Esophagus muscularis mucosa (tissue), 4 donors: ENCODE results near the gene TBC1D8. TPM values are rescaled to one million over a fixed set of nuclear protein-coding genes. Genes with fewer than 3 reads are reported as not detected.

Experiments used
- DNase-seq: peaks from one replicate; pipeline ENCODE4 v3.0.0-alpha.2; 2017; ENCODE audit errors: extremely low spot score
- H3K27ac ChIP-seq, 4 donors: fragments of 200-600 bp; sonication (generic); replicated peaks in 1 of 4; 1 replicate in 3 of 4; 2 replicates in 1 of 4; pipeline ENCODE4 v1.5.1; 2016 to 2019; ENCODE audit warnings: mild to moderate bottlenecking in 1 of 4
- H3K27me3 ChIP-seq, 4 donors: fragments of 200-600 bp; sonication (generic); one replicate each; pipeline versions ENCODE4 v1.5.1 to v1.6.0; 2016 to 2019
- H3K36me3 ChIP-seq, 4 donors: fragments of 200-600 bp; sonication (generic); one replicate each; pipeline ENCODE4 v1.5.1; 2016 to 2019
- H3K4me1 ChIP-seq, 4 donors: fragments of 200-600 bp; sonication (generic); one replicate each; pipeline ENCODE4 v1.5.1; 2016 to 2019
- H3K4me3 ChIP-seq, 4 donors: fragments of 200-600 bp; sonication (generic); 1 replicate in 2 of 4; 2 replicates in 2 of 4; pipeline ENCODE4 v1.5.1; 2016 to 2019; ENCODE audit warnings: mild to moderate bottlenecking in 4 of 4, moderate library complexity in 1 of 4
- H3K9me3 ChIP-seq, 4 donors: fragments of 200-600 bp; sonication (generic); 1 replicate in 3 of 4; 2 replicates in 1 of 4; pipeline ENCODE4 v1.5.1; 2016 to 2019
- CTCF ChIP-seq, 3 experiments: fragments of 200-600 bp in 2 of 3; fragments of 450-650 bp in 1 of 3; sonication (generic) in 2 of 3; IDR thresholded peaks; one replicate each; pipeline ENCODE4 v1.5.1; 2017 to 2019; ENCODE audit warnings: antibody characterized with exemption in 3 of 3, mild to moderate bottlenecking in 2 of 3, moderate library complexity in 1 of 3
- EP300 ChIP-seq: sonication (generic); formaldehyde crosslinking; IDR thresholded peaks from one replicate; pipeline ENCODE4 v1.6.1; 2017; ENCODE audit warnings: antibody characterized with exemption
- POLR2A ChIP-seq: fragments of 450-650 bp; IDR thresholded peaks from one replicate; pipeline ENCODE4 v1.6.1; 2017; ENCODE audit warnings: antibody characterized with exemption, moderate library complexity, mild to moderate bottlenecking, low read depth
- POLR2AphosphoS5 ChIP-seq, 2 donors: sonication (generic); formaldehyde crosslinking; IDR thresholded peaks; one replicate each; pipeline ENCODE4 v1.6.1; 2017; ENCODE audit warnings: antibody characterized with exemption in 2 of 2
- WGBS: methylation state at CpG from one replicate; pipeline ENCODE4 v1.1.5; 2018; 5-methylcytosine and 5-hydroxymethylcytosine counted together
- intact Hi-C: fragments of 100-400 bp; cut with DNase I; formaldehyde crosslinking; loops from one replicate; pipeline ENCODE4 v1.15.1; 2023
- total RNA-seq, 4 donors: library from RNA; depleted of rRNA; stranded (reverse); fragments of >200 nt; gene quantifications; one replicate each; pipeline versions ENCODE4 v1.1.0 to v1.2.1, GENCODE V29; 2016

Gene TBC1D8
- total RNA-seq, 4 donors from 2014 or later = 16.7 to 23.4 (median 20.4) TPM

- Histone ChIP-seq H3K4me3 (no peak overlapping the region), H3K27me3 (no peaks in the 10 kb centered on the region), H3K27ac (no peak overlapping the region), H3K9me3 (no peaks in the 10 kb centered on the region), H3K36me3 (peaks cover 0 to 87% (median 59%) of the 10 kb centered on the region in 4 donors), H3K4me1 (peaks cover 0 to 18% (median 10%) of the 10 kb centered on the region in 4 donors)
- no peak for TF ChIP-seq POLR2AphosphoS5 (IDR thresholded peaks at IDR 0.05)
- TF ChIP-seq CTCF (IDR thresholded peaks at IDR 0.05) = no peak
- TF ChIP-seq EP300 = no peak
- TF ChIP-seq POLR2A = no peak
- DNase-seq = no peak
- intact Hi-C loops = no loop called here
- 94% methylated on average over 3 of the region's 6 CpGs for WGBS
Measured at GRCh38 chr2:100976061-100976460, 175.1 kb downstream of the TBC1D8 start.

GRCh38 chr2:100975521-100975785, 175.7 kb downstream of the TBC1D8 start:
- intact Hi-C loops = no loop called here
- peaks cover 0 to 87% (median 65%) of the 10 kb centered on the region in 4 donors for H3K36me3 ChIP-seq

GRCh38 chr2:100974712-100975520, 176.3 kb downstream of the TBC1D8 start:
- Histone ChIP-seq H3K27me3 (no peaks in the 10 kb centered on the region), H3K36me3 (peaks cover 0 to 87% (median 70%) of the 10 kb centered on the region in 4 donors), H3K27ac (no peak overlapping the region), H3K9me3 (no peaks in the 10 kb centered on the region), H3K4me1 (peaks cover 0 to 18% (median 10%) of the 10 kb centered on the region in 4 donors), H3K4me3 (no peak overlapping the region)
- intact Hi-C loops = no loop called here
- 92% methylated on average over 21 of the region's 22 CpGs for WGBS
- DNase-seq = no peak
- no peak for TF ChIP-seq EP300
- no peak for TF ChIP-seq POLR2A
- no peak for TF ChIP-seq CTCF (IDR thresholded peaks at IDR 0.05)
- no peak for TF ChIP-seq POLR2AphosphoS5 (IDR thresholded peaks at IDR 0.05)

More at GRCh38 chr2:100975521-100975785, 175.7 kb downstream of the TBC1D8 start:
- Histone ChIP-seq H3K4me1 (peaks cover 0 to 18% (median 10%) of the 10 kb centered on the region in 4 donors), H3K27me3 (no peaks in the 10 kb centered on the region), H3K9me3 (no peaks in the 10 kb centered on the region), H3K4me3 (no peak overlapping the region), H3K27ac (no peak overlapping the region)
- 94% methylated on average over 7 of the region's 7 CpGs for WGBS
- TF ChIP-seq POLR2A (no peak), EP300 (no peak), POLR2AphosphoS5 (IDR thresholded peaks at IDR 0.05) (no peak), CTCF (IDR thresholded peaks at IDR 0.05) (no peak)
- no peak for DNase-seq

- no peak for DNase-seq
- intact Hi-C loops = no loop called here
- Histone ChIP-seq H3K27me3 (no peaks in the 10 kb centered on the region), H3K4me1 (no peaks in the 10 kb centered on the region), H3K27ac (no peak overlapping the region), H3K9me3 (no peaks in the 10 kb centered on the region), H3K4me3 (no peak overlapping the region), H3K36me3 (peaks cover 0 to 100% (median 86%) of the 10 kb centered on the region in 4 donors)
- TF ChIP-seq EP300 = no peak
- WGBS = 87% methylated on average over 5 of the region's 7 CpGs
Measured at GRCh38 chr2:100972452-100972851, 178.7 kb downstream of the TBC1D8 start.

GRCh38 chr2:100971221-100971620, 180.0 kb downstream of the TBC1D8 start:
- Histone ChIP-seq H3K4me1 (no peaks in the 10 kb centered on the region), H3K9me3 (no peaks in the 10 kb centered on the region), H3K4me3 (no peak overlapping the region), H3K27me3 (no peaks in the 10 kb centered on the region), H3K27ac (no peak overlapping the region), H3K36me3 (peaks cover 0 to 89% (median 74%) of the 10 kb centered on the region in 4 donors)
- no peak for DNase-seq
- TF ChIP-seq POLR2A = no peak
- 88% methylated on average over 9 of the region's 9 CpGs for WGBS
- intact Hi-C loops = no loop called here
